GDM1 (cell line): ENCODE data around the gene CDC16.
"Not testable (repeated sequence)": the region's sequence is repeated elsewhere in the genome, so short reads cannot be mapped to it uniquely, and the experiment has no call there.

Experiments used
- DNase-seq: peaks from one replicate; lab custom pipeline; 2025; lab: John Stamatoyannopoulos, UW

CDC16 gene, protein sequence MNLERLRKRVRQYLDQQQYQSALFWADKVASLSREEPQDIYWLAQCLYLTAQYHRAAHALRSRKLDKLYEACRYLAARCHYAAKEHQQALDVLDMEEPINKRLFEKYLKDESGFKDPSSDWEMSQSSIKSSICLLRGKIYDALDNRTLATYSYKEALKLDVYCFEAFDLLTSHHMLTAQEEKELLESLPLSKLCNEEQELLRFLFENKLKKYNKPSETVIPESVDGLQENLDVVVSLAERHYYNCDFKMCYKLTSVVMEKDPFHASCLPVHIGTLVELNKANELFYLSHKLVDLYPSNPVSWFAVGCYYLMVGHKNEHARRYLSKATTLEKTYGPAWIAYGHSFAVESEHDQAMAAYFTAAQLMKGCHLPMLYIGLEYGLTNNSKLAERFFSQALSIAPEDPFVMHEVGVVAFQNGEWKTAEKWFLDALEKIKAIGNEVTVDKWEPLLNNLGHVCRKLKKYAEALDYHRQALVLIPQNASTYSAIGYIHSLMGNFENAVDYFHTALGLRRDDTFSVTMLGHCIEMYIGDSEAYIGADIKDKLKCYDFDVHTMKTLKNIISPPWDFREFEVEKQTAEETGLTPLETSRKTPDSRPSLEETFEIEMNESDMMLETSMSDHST

DNA sequence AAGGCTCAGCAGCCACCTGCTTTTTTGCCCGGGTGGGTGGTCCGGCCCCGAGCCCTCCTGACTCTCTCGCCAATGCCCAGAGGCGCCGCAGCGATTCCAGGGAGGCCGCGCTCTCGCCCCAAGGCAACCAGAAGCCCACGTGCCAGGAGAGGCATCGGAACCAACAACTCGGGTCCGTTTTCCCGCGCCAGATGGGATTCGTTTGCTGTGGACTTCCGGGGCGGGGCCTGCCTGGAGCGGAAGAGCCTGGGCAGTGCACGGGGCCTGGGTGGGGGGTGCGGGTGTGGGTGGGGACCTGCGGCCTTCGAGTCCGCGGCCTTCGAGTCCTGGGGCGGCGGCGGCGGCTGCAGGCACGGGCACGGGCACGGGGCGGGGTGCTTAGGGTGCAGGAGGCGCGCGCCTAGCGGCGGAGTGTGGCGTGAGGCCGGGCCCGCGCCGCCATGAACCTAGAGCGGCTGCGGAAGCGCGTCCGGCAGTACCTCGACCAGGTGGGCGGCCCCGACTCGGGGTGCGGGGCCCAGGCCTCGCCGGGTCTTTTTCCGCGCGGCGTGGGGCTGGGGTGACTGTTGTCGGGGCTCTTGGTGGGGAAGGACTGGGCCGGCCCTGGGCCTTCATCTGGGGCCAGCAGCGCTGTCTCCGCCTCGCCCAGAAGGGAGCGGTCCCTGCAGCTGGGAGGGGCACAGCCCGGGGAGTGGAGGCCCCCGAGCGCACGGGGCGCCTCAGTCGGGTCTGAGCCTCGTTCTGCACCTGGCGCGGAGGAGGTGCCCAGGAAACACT lies at the start of gene CDC16:
Gene CDC16 (plus strand): TSS at position 253 of the 777 bp plus-strand sequence. CDS start 188 bp downstream, at position 441.
- peak; percentile 87 for DNase-seq

DNA sequence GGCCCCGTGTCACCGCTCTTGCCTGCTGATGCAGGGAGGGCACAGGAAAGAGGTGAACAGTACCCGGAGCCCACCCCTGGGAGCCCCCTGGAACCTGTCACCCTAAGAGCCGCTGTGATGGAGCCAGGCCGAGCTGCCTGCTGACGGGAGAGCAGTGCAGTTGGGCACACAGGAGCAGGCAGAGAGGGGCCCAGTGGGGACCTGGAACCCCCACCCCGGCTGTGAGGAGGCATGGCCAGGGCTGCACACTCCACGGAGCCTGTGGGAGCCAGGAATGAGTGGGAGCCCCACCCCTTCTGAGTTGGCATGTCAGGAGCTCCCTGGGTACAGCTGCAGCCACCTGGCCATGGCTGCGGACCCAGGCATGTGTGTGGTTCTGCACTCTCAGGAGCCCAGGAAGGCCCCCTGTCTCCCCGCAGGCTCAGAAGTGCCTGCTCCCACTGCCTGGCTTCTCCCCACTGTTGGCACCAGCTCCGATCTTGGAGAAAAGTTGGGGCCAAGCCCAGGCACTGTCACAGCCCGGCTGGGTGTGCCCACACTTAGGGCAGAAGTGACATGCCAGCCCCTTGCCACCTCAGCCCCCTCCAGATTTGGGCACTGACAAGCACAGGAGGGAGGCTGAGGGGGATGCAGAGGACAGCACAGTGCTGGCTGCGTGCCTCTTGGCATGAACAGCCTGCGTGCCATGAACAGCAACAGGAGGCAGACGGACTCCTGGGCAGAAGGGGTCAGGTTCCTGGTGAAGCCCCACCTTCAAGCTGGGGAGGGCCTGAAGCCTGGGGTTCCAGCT lies 49.3 kb upstream of the CDC16 start:
- DNase-seq = no peak

DNA sequence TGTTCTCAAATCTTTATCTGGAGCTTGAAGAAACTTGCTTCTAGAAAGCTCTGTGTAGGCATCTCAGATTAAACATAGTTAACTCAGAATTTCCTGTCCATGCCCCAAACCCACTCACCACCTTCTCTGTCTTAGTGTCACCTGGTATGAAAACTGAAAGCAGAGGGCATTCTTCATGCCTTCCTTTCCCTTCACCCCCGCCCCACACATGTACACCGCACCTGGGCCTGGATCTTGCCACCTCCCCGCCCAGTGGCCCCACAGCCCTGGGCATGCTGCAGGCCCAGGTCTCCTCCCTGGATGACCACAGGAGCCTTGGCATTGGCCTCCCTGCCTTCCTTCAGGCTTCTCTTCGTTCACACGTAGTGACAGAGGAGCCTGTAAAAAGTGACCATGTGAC lies 39.8 kb upstream of the CDC16 start:
- DNase-seq = no peak

DNA sequence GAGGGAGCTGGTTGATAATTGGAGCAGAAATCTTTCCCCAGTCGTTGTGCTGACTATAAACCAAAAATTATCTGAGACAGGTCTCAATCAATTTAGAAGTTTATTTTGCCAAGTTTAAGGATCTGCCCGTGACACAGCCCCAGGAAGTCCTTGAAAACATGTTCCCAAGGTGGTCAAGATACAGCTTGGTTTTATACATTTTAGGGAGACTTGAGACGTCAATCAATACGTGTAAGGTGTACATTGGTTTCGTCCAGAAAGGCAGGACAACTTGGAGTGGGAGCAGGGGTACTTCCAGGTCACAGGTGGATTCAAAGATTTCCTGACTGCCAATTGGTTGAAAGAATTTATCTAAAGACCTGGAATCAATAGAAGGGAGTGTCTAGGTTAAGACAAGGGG lies 38.1 kb upstream of the CDC16 start:
- DNase-seq = no peak

DNA sequence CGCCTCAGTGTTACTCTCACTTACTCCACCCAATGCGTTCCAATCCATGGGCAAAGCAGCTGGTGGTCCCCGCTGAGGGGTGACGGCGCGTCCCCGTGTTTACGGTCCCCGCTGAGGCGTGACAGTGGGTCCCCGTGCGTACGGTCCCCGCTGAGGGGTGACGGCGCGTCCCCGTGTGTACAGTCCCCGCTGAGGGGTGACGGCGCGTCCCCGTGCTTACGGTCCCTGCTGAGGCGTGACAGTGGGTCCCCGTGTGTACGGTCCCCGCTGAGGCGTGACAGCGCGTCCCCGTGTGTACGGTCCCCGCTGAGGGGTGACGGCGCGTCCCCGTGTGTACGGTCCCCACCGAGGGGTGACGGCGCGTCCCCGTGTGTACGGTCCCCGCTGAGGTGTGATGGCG lies 36.1 kb upstream of the CDC16 start:
- no peak for DNase-seq

DNA sequence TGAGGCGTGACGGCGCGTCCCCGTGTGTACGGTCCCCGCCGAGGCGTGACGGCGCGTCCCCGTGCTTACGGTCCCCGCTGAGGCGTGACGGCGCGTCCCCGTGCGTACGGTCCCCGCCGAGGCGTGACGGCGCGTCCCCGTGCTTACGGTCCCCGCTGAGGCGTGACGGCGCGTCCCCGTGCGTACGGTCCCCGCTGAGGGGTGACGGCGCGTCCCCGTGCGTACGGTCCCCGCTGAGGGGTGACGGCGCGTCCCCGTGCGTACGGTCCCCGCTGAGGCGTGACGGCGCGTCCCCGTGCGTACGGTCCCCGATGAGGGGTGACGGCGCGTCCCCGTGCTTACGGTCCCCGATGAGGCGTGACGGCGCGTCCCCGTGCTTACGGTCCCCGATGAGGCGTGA lies 35.2 kb upstream of the CDC16 start:
- DNase-seq = not testable (repeated sequence)

DNA sequence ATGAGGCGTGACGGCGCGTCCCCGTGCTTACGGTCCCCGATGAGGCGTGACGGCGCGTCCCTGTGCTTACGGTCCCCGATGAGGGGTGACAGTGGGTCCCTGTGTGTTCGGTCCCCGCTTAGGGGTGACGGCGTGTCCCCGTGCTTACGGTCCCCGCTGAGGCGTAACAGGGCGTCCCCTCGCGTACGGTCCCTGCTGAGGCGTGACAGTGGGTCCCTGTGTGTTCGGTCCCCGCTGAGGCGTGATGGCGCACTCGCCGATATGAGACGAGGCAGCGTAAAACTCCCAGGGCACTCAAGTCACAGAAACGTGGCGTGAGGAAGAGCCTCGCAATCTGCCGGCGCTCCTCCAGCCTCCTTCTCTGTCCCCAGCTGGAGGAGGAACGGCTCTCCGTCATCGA lies 34.7 kb upstream of the CDC16 start:
- DNase-seq = no peak

DNA sequence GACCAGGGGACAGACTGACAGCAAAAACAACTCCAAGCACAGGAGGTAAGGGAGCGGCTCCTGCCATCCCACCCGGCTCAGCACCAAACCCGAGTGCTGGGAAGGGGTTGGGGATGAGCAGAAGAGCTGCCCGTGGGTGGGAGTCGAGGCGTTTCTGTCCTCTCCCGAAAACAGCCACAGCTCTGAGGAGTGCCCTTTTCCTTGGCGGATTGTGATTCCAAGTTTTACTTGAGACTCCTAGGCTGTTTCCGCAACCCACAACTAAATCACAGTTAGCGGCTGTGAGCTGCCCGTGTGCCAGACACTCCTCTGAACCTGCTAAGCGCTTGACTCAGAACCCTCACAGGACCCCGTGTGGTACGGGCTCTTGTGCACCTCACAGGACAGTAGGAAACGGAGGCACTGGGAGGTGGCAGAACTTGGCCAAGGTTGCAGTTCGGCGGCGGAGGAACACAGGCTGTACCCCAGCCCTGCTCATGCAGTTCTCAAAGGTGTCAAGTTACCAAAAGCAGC lies 34.2 kb upstream of the CDC16 start:
- DNase-seq = no peak

DNA sequence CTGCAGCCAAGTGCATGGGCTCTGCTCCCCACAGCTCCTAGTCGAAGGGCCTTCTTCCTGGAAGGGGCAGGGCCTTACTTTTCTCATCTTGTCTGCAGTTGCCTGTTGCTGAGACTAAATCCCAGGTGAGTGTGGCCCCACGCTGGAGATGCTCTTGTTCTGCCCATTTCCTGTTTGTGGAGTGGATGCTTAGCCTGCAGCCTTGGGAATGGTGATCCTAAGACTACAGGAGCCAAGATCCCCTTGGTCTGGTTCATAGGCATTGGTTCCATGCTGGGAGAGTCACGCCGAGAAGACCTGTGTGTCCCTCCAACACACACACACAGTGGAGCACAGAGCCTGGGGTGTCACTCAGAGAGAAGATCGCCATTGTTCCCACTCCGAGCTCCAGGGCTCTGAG lies 32.1 kb upstream of the CDC16 start:
- DNase-seq = no peak

DNA sequence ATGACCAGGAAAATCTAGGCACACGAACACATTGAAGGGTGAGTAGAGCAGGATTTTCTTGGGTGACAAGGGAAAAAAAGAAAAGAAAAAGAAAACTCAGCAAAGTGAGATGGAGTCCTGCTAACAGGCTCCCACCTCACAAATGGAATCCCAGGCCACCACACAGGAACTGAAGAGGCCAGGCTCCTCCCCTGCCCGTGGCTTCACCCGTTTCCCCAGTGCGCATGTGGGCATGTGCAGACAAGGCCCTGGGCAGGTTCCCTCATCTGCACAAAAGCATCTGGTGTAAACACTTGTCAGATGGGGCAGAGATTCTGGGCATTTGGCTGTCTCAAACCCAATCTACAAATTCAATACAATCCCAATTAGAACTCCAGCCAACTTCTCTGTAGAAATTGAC lies 31.2 kb upstream of the CDC16 start:
- DNase-seq = peak; percentile 50

DNA sequence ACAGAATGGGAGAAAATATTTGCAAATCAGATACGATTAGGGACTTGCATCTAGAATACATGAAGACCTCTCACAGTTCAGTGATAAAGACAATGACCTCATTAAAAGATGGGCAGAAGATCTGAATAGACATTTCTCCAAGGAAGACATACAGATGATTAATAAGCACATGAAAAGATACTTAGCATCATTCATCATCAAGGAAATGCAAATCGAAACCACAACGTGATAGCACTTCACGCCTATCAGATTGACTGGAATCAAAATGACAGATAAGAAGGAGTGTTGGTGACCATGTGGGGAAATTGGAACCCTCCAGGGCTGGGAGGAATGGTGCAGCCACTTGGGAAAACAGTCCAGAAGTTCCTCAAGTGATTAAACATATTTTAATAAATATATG lies 29.8 kb upstream of the CDC16 start:
- DNase-seq = no peak

DNA sequence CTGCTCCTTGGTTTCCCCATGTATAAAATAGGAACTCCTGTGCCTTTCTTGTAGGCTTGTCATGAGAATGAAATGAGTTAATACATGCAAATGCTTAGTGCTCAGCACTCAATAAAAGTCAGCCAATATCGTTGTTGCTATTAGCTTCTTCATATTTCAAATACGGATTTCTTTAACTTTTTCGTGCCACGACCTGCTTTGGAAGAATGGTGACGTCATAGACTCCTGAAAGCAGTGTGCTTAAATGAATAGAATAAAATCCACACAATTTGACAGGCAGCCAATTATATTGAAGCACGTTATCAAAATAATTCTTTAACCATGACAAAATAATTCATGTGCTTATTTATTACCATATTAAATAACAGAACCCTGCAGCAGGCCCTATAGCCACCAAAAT lies 26.6 kb upstream of the CDC16 start:
- no peak for DNase-seq

DNA sequence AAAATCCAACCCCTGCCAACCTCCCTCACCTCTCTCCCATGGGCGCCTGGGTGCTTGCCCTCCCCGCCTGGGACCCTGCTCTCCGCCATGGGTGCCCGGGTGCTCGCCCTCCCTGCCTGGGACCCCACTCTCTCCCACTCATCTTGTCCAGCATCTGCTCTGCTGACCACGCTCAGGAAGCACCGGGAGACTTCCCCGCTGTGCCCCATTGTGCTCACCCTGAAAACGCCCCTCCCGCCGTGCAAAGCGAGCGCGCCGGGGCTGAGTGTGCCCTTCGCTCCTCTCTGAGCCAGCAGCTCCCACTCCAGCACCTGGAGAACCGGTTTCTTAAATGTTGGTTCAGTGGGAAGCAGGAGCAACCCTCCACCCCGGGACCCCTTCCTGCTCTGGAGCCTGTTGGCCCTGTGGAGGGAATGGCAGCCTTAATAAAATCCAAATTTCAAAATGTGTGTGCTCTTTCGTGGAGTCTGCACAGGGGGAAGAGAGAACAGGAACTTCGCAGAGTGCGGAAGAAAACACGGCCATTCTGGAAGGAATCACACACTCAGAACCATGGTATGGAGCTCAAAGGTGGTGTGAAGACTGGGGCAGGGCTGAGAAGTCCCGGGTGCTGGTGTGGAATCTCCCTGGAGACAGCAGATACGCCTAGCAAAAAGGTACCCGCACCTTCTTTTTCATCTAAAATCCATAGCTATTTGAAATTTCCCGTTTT lies 23.1 kb upstream of the CDC16 start:
- no peak for DNase-seq

DNA sequence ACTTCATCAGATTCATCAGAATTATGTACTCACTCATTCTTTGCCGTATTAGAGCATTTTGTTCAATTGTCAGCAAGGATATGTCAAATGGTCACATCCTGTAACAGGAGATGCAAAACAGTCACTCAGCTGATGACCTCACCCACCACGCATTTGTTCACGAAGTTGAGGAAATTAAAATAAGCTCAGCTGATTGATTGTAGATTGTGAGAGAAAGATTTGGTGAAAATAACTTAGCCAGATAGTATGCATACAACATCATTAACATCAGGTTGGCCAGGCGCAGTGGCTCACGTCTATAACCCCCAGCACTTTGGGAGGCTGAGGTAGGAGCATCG lies 22.6 kb upstream of the CDC16 start:
- DNase-seq = no peak

DNA sequence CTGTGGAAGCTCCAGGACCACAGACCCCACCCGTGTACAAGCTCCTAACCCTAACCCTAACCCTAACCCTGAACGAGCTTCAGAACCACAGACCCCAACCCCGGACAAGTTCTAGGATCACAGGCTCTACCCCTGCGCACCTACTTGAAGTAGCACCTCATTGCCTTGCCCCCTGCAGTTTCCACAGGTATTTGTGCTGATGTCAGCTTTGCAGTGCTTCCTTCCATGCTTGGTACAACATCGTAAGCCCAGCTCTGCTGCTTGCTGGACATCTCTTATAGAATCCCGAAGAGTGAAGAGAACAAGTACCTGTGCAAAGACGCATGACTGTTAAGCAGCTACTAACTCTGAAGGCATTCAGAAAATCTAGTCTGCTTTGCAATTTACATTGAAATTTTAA lies 20.7 kb upstream of the CDC16 start:
- no peak for DNase-seq

DNA sequence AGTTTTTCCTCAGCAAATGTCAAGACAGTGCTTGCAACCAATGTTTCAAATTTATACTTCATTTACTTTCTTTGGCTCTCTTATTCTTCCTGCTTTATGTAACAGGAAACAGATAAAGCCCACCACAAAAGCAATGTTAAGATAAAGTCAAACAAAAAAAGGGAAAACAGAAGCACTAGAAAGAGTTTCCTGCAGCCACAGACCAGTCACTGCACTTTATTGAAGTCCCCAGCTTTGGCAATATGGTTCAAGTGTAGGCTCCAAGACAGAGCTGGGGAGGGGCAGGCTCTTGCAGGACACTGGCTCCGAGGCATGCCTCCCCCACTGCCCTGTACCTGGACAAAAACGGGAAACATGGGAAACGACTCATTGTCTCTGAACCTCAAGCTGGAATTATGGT lies 15.3 kb upstream of the CDC16 start:
- DNase-seq = peak; percentile 31

DNA sequence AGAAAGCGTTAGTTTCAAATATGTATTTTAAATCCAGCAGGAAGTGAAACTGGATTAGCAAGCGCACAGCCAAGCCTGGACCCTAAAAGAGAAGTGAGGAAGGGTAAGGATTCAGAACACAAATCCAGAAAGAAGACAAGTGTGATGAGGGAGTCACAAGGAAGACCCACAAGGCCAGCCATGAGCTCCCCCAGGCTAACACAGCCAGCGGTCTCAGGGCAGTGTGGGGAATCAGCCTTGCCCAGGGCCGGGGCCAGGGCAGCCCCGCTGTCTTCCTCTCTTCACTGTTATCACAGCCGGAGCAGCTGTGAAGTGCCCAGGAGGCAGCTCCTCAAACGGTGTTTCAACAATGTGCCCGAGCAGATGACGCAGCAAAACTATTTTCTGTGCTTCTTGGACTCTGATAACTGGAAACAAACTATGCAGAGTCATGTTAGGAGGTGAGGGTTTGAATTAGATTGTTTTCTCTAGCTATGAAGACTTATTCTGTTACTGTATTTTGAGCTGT lies 12.2 kb upstream of the CDC16 start:
- peak; percentile 88 for DNase-seq

DNA sequence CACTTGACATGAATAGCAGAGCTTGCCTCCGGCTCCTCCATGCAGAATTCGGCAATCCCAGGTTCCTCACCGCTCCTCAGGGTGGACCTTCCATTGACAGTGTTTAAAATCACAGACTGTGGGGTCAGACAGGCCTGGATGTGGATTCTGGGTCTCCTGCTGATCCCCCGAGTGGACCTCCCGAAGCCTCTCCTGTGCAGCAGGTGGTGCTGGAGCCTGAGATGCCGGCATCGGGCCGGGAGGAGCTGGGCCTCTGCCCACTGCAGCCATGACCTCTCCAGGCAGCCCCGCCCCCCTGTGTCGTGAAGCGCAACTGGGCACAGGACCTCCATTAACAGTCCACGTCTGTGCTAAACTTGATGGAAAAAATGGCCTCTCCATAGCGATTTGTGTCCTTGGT lies 10.5 kb upstream of the CDC16 start:
- DNase-seq = no peak

DNA sequence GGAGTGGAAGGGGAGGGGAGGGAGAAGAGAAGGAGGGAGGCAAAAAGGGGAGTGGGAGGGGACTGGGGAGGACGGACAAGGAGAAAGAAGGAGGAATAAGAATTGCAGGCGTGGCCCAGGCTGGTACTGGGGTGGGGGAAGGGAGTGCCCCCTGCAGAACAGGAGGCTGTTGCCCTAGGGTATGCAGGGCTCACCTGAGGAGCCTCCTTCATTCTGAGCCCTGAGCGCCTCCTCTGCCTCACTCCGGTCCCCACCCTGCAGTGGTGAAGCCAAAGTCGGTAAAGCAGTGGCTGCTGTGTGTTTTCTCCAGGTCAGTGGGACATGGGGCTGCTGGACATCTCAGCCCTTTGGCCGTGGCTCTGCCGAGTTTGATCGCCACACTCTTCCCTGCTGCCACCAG lies 9.1 kb upstream of the CDC16 start:
- DNase-seq = no peak

DNA sequence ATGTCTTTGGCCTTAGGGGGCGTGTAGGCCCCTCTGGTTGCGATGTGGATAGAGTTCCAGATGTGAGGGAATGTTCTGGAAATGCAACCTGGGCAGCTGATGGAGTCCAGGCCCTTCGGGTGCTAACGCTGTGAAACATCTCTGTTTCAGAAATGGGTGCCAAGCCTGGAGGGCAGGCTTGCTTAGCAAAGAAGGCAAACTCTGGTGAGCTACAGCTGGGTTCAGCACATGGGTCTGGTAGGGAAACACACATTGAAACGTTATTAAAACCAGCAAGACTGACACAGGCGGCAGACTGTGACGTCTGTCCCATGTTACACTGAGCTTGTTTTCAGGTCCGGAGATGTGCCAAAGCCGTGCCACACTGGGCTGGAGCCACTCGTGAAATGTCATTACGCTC lies 8.6 kb upstream of the CDC16 start:
- DNase-seq = no peak

DNA sequence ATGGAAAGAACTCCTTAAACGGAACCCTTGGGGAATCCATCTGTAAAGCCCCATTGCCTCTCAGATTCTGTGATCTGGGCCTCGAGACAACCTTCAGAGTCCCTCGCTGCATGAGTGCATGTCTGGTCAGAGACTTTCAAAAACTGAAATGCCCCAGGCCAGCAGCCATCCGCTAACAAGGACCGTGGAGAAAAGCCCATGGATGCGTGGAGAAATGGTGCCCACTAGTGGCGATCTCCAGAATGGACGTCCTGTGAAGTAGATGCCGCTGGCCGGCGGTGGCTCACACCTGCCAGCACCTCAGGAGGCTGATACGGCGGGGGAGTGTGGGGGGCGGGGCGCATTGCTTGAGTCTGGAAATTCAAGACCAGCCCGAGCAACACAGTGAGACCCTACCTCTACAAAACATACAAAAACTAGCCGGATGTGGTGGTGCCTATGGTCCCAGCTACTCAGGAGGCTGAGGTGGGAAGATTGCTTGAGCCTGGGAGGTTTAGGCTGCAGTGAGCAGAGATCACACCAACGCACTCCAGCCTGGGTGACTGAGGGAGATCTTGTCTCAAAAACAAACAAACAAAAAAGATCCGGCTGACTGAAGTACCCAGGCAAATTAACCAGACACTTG lies 7.9 kb upstream of the CDC16 start:
- peak; percentile 76 for DNase-seq
